ENCODE data around the gene NETO2. TPM values are rescaled to one million over a fixed set of nuclear protein-coding genes. Genes with fewer than 3 reads are reported as not detected.
"Not testable (repeated sequence)": the region's sequence is repeated elsewhere in the genome, so short reads cannot be mapped to it uniquely, and the experiment has no call there.

Gene NETO2
- total and polyA plus RNA-seq, 12 donors: 1.3 to 5.3 (median 2.2) TPM

GRCh38 chr16:47113130-47113529 lies 30.6 kb downstream of the NETO2 start:
- H3K27me3 ChIP-seq: no peaks in the 10 kb centered on the region
- 93 to 95% methylated on average over 2 of the region's 2 CpGs for WGBS, 2 donors
- H3K4me3 ChIP-seq: no peak overlapping the region

GRCh38 chr16:47110939-47111338 lies 32.8 kb downstream of the NETO2 start:
- Histone ChIP-seq H3K27me3 (no peaks in the 10 kb centered on the region), H3K9me3 (no peaks in the 10 kb centered on the region), H3K4me3 (no peak overlapping the region), H3K36me3 (no peaks in the 10 kb centered on the region), H3K27ac (no peak overlapping the region), H3K4me1 (no peaks in the 10 kb centered on the region)
- intact Hi-C loops (cut with DNase I): no loop called here
- DNase-seq (no peak), ATAC-seq (no peak)
- TF ChIP-seq, protein P1, sequence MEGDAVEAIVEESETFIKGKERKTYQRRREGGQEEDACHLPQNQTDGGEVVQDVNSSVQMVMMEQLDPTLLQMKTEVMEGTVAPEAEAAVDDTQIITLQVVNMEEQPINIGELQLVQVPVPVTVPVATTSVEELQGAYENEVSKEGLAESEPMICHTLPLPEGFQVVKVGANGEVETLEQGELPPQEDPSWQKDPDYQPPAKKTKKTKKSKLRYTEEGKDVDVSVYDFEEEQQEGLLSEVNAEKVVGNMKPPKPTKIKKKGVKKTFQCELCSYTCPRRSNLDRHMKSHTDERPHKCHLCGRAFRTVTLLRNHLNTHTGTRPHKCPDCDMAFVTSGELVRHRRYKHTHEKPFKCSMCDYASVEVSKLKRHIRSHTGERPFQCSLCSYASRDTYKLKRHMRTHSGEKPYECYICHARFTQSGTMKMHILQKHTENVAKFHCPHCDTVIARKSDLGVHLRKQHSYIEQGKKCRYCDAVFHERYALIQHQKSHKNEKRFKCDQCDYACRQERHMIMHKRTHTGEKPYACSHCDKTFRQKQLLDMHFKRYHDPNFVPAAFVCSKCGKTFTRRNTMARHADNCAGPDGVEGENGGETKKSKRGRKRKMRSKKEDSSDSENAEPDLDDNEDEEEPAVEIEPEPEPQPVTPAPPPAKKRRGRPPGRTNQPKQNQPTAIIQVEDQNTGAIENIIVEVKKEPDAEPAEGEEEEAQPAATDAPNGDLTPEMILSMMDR (IDR thresholded peaks at IDR 0.05): no peak
- WGBS, 2 donors: 96 to 97% methylated on average over 3 of the region's 3 CpGs

More at GRCh38 chr16:47113130-47113529, 30.6 kb downstream of the NETO2 start:
- intact Hi-C loops (cut with DNase I): no loop called here
- Histone ChIP-seq H3K36me3 (no peaks in the 10 kb centered on the region), H3K27ac (no peak overlapping the region), H3K9me3 (no peaks in the 10 kb centered on the region), H3K4me1 (no peaks in the 10 kb centered on the region)
- DNase-seq (no peak), ATAC-seq (no peak)
- TF ChIP-seq, protein P1 (IDR thresholded peaks at IDR 0.05): no peak

DNA sequence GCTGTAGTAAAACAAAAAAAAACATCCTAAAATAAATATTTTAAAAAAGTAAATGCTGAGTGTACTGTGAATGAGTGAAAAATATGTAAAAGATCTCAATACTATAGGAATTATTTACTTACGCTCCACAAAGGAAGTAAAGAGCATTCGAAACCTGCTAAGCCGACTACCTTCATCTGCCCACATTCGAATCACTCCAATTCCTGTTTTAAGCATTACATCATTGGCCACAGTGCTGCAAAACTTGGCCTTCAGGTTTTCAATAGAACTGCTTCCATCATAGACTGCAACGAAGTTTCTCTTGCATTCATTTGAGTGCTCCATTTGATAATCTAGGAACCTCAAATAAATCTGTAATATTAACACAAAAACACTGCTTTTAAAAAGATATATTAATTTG lies 34.4 kb downstream of the NETO2 start:
- no peak overlapping the region for H3K27ac ChIP-seq

DNA sequence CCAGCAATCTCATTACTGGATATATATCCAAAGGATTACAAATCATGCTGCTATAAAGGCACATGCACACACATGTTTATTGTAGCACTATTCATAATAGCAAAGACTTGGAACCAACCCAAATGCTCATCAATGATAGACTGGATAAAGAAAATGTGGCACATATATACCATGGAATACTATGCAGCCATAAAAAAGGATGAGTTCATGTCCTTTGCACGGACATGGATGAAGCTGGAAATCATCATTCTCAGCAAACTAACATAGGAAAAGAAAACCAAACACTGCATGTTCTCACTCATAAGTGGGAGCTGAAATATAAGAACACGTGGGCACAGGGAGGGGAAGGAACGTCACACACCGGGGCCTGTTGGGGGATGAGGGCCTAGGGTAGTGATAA lies 40.8 kb downstream of the NETO2 start:
- DNase-seq; H3K4me3 ChIP-seq; H3K27me3 ChIP-seq; H3K27ac ChIP-seq; ATAC-seq; intact Hi-C loops (cut with DNase I); H3K36me3 ChIP-seq; H3K9me3 ChIP-seq; H3K4me1 ChIP-seq: not testable (repeated sequence)
- 97 to 100% methylated on average over 4 of the region's 4 CpGs for WGBS, 2 donors

More for the DNA sequence above, 34.4 kb downstream of the NETO2 start:
- DNase-seq: no peak
- WGBS, 2 donors: 87 to 91% methylated on average over 5 of the region's 5 CpGs
- no peak for ATAC-seq
- TF ChIP-seq, protein P1 (IDR thresholded peaks at IDR 0.05): no peak
- no peak overlapping the region for H3K4me3 ChIP-seq
- no peaks in the 10 kb centered on the region for H3K27me3 ChIP-seq
- H3K4me1 ChIP-seq: no peaks in the 10 kb centered on the region
- no peaks in the 10 kb centered on the region for H3K36me3 ChIP-seq
- intact Hi-C loops (cut with DNase I): no loop called here
- H3K9me3 ChIP-seq: no peaks in the 10 kb centered on the region

DNA sequence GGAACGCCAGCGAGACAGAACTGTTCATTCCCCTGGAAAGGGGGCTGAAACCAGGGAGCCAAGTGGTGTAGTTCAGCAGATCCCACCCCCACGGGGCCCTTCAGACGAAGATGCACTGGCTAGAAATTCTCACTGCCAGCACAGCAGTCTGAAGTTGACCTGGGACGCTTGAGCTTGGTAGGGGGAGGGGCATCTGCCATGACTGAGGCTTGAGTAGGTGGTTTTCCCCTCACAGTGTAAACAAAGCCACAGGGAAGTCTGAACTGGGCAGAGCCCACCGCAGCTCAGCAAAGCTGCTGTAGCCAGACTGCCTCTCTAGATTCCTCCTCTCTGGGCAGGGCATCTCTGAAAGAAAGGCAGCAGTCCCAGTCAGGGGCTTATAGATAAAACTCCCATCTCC lies 46.6 kb downstream of the NETO2 start:
- intact Hi-C loops (cut with DNase I); H3K27ac ChIP-seq; DNase-seq; H3K27me3 ChIP-seq; H3K4me3 ChIP-seq; H3K9me3 ChIP-seq; ATAC-seq; H3K4me1 ChIP-seq; H3K36me3 ChIP-seq: not testable (repeated sequence)
- WGBS, 2 donors: 80 to 83% methylated on average over 6 of the region's 6 CpGs
